GM21381 (cell line): Measurements from ENCODE around the gene CEP63.
"Not testable (repeated sequence)": the region's sequence is repeated elsewhere in the genome, so short reads cannot be mapped to it uniquely, and the experiment has no call there.

Experiments
- ATAC-seq: cut with Tn5 transposase; IDR thresholded peaks from one replicate; pipeline ENCODE4 v1.9.1; 2021; ENCODE audit warnings: mild to moderate bottlenecking, moderate library complexity; ENCODE audit not compliant: unreplicated experiment

CEP63 gene

GRCh38 chr3:134505485-134505884 lies 19.6 kb downstream of the CEP63 start:
- ATAC-seq, result no peak

DNA sequence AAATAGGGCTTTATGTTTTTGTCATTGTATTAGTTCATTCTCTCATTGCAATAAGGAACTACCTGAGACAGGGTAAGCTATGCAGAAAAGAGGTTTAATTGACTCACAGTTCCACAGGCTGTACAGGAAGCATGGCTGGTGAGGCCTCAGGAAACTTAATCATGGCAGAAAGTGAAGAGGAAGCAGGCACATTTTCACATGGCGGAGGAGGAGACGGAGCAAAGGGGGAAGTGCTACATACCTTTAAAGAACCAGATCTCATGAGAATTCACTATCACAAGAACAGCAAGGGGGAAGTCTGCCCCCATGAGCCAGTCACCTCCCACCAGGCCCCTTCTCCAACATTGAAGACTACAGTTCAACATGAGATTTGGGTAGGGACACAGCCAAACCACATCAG lies 25.6 kb downstream of the CEP63 start:
- ATAC-seq, result no peak

DNA sequence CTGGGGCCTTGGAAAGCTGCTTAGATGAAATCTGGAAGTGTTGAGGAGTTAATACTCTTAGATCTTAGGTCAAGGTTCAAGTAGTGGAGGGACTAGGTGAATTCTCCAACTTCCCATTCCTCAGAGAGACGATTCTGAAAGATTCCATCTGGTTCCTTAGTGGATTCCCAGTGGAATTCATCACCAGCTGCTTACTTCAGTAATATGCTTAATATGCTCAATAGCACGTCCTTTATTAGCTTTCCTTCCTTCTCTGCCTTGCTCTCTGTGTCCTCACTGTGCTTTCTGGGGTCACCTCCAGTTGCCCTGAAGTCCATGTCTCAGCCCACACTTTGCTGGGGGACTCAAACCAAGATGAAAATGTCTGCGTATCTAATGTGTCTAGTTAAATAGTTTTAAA lies 31.0 kb downstream of the CEP63 start:
- no peak for ATAC-seq

GRCh38 chr3:134517791-134518190 lies 31.9 kb downstream of the CEP63 start:
- no peak for ATAC-seq

DNA sequence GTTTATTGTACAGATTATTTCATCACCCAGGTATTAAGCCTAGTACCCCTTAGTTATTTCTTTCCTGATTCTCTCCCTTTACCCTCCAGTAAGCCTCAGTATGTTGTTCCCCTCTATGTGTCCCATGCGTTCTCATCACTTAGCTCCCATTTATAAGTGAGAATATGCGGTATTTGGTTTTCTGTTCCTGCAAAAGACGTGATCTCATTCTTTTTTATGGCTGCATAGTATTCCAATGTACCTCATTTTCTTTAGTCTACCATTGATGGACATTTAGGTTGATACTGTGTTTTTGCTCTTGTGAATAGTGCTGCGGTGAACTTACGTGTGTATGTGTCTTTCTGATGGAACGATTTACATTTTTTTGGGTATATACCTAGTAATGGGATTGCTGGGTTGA lies 36.7 kb downstream of the CEP63 start:
- no peak for ATAC-seq

- no peak for ATAC-seq
These were observed 39.4 kb downstream of the CEP63 start for GRCh38 chr3:134525293-134525692.

GRCh38 chr3:134526319-134526718 lies 40.5 kb downstream of the CEP63 start:
- no peak for ATAC-seq

DNA sequence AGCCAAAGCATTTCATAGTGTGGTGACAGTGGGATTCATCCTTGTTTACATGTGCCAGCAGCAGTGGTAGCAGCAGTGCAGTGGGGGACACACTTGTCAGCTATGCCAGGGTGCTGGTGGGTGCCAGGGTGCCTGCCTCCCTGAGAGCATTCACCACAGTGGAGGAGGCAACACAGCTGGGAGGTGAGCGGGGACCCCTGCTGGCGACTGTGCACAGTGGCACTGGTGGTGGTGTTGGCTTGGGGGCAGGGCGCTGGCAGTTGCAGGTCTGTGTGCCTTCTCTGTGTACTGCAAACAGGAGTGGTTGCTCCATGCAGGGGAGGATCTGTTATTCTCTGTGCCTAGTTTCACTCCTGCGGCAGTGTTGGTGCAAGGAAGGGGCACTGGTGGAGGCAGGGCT lies 41.2 kb downstream of the CEP63 start:
- ATAC-seq, result no peak

- no peak for ATAC-seq
These were observed 41.8 kb downstream of the CEP63 start for GRCh38 chr3:134527538-134528186.

GRCh38 chr3:134533493-134533892 lies 47.6 kb downstream of the CEP63 start:
- ATAC-seq, result no peak

- no peak for ATAC-seq
These were observed 49.5 kb downstream of the CEP63 start for GRCh38 chr3:134535186-134535970.

- ATAC-seq, result no peak
These were observed 50.9 kb downstream of the CEP63 start for GRCh38 chr3:134536781-134537180.

DNA sequence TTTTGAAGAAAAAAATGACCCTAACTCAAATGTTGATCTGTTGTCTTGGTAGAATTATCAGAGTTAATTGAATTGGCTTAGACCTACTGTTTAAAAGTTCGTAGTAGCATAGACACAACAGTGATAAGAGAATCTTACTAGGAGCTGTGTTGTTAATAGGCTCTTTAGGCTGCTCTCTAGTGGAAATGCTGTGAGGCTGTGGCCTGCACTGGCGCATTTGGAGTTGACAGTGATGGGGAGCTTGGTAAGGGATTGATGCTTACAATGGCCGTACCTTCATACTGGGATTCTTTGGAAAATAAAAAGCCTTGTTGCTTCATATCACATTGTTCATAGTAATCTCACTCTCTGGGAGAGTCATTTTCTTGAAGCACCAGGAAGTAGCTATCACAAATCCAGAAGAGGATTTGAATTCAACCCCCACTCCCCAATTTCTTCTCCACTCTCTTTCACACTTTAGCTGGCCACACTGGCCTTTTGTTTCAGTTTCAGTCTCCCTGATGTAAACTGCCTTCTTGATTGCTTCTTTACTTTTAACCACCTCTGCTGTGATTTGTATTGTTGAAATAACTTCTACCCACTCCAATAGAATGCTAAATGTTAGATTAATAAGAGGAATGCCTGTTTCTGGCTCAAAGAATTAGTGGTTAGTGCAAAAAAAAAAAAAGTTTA lies 56.6 kb downstream of the CEP63 start:
- ATAC-seq, result no peak

DNA sequence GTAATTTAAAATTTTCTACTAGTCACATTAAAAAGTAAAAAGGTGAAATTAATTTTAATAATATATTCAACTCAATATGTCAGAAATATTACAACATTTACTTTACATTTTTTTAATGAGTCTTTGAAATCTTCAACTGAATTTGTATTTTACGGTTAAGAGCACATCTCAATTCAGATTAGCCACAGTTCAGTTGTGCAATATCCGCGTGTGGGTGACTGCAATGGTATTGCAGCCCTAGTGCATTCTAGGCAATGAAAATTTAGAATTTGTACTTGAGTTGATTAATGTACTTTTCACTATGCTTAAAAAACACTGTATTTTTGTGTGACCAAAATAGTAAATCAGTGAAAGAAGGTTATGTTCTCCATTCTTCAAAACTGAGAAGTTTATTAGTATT lies 57.3 kb downstream of the CEP63 start:
- no peak for ATAC-seq

DNA sequence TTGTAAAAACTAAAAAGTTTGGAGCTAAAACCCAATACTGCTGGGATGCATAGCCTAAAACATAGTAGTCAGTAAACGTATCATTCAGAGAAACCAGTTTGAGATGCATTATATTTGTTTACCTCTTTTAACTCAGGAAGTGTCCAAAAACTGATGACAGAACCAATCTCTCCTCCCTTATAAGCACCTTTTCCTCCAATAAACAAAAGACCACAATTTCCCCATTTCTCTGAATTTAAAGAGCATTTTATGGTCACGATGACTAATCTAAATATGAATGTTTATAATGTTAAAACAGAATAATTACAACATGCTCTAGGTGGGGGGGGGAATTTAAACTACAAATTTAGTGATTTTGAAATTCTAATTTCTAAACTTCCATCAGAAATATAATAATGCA lies 58.5 kb downstream of the CEP63 start:
- no peak for ATAC-seq

DNA sequence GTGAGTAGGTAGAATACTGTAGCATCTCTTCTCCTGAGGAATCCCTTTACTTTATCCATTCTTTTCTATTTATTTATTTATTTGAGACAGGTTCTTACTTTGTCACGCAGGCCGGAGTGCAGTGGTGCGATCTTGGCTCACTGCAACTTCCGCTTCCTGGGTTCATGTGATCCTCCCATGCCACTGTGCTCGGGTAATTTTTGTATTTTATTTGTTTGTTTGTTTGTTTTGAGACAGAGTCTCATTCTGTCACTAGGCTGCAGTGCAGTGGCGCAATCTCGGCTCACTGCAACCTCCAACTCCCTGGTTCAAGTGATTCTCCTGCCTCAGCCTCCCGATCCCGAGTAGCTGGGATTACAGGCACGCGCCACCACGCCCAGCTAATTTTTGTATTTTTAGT lies 58.9 kb downstream of the CEP63 start:
- ATAC-seq, result not testable (repeated sequence)

DNA sequence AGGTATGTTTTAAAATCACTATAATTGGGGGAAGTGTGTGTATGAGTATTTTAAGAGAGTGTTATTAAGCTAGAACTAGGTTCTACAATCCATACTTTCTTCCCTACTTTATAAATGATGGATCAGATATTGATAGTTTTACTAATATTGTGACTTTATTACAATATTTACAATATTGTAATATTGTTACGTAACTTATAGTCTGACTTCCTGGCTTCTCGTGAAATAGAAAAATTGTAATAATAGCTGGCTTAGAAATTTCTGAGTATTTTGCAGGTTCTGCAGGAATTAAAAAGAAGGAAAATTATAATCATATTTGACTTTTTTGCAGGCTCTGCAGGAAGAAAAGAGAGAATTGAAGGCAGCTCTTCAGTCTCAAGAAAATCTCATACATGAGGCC lies 60.0 kb downstream of the CEP63 start:
- ATAC-seq, result no peak

- ATAC-seq, result no peak
These were observed 66.9 kb downstream of the CEP63 start for GRCh38 chr3:134552784-134553183.

GRCh38 chr3:134559591-134559990 lies 73.7 kb downstream of the CEP63 start:
- no peak for ATAC-seq

DNA sequence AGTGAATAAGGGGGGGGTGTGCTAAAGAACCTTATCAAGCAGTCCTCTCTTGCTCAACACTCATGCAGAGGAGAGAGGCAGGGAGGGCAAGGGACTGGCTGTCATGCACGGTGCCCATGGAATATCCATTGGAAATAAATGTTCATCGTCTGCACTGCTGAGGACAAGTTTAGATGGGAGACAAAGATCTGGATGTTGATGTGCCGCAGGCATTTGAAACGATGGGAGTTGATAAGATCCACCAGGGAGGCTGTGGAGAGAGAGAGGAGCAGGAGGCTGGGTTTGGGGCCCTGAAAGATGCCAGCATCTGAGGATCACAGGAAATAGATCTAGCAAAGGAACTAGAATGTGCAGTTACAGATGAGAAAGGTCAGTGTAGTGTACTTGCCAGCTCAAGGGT lies 76.2 kb downstream of the CEP63 start:
- no peak for ATAC-seq

DNA sequence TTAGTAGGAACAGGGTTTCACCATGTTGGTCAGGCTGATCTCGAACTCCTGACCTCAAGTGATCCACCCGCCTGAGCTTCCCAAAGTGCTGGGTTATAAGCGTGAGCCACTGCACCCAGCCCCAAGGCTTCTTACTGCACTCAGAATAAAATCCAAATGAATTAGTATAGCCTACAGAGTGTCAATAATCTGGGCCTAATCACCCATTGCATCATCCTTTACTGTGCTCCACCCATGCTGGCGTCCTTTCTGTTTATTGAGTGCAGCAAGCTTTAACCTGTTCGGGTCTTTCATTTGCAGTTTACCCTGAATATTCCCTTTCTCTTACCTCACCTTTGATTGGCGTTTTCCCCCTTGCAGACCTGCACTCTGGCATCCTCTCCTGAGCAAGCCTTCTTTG lies 77.7 kb downstream of the CEP63 start:
- no peak for ATAC-seq

- ATAC-seq, result no peak
These were observed 79.1 kb downstream of the CEP63 start for GRCh38 chr3:134564991-134565390.
